ENCODE results near the gene ZNF408. TPM values are rescaled to one million over a fixed set of nuclear protein-coding genes. Genes with fewer than 3 reads are reported as not detected.

The ZNF408 gene
- total RNA-seq, 1 experiment from 2014 or later, result 14.5 TPM

GRCh38 chr11:46675288-46675851, 25.5 kb upstream of the ZNF408 start:
- ChIA-PET POLR2A (interaction anchor here (0.7 to 5.2 kb wide), 18 partner anchors 9 to 758 kb away, joined by 3 to 69 read pairs (median 5); partner anchors contain the start of genes AMBRA1, ARHGAP1, ATG13 and HARBI1), CTCF (interaction anchor here (0.6 to 1.6 kb wide), 4 partner anchors 17 to 213 kb away, joined by 3 to 5 read pairs (median 4); no protein-coding TSS in a partner anchor)
- Mint-ChIP-seq H3K27ac (ENCODE audit: low read depth, unreplicated experiment) (peak overlapping the region; percentile 97), H3K36me3 (ENCODE audit: insufficient read depth, unreplicated experiment) (peaks cover 69% of the 10 kb centered on the region), H3K4me1 (ENCODE audit: insufficient read depth, unreplicated experiment) (peaks cover 14% of the 10 kb centered on the region), H3K9me3 (ENCODE audit: unreplicated experiment) (no peaks in the 10 kb centered on the region), H3K27me3 (ENCODE audit: insufficient read depth, unreplicated experiment) (no peaks in the 10 kb centered on the region), H3K4me3 (ENCODE audit: unreplicated experiment) (no peak overlapping the region)
- DNase-seq (ENCODE audit: unreplicated experiment), result peak; percentile 71
- BruUV-seq (replicated peaks), result no TSS peak
- peak; percentile 10 for TF ChIP-seq CTCF (IDR thresholded peaks at IDR 0.05; ENCODE audit: unreplicated experiment)
- intact Hi-C loops (cut with micrococcal nuclease), result no loop called here

GRCh38 chr11:46675949-46676348, 24.9 kb upstream of the ZNF408 start:
- no peaks in the 10 kb centered on the region for H3K9me3 Mint-ChIP-seq (ENCODE audit: unreplicated experiment)
- ChIA-PET POLR2A (interaction anchor here (0.9 to 5.2 kb wide), 9 partner anchors 8 to 758 kb away, joined by 3 to 69 read pairs (median 8); partner anchors contain the start of genes AMBRA1, ARHGAP1, ATG13 and HARBI1), CTCF (interaction anchor here (0.6 to 1.6 kb wide), 2 partner anchors 16 to 23 kb away, joined by 3 to 5 read pairs; no protein-coding TSS in a partner anchor)
- H3K4me1 Mint-ChIP-seq (ENCODE audit: insufficient read depth, unreplicated experiment), result peaks cover 14% of the 10 kb centered on the region
- BruUV-seq (replicated peaks), result no TSS peak
- no peaks in the 10 kb centered on the region for H3K27me3 Mint-ChIP-seq (ENCODE audit: insufficient read depth, unreplicated experiment)
- intact Hi-C loops (cut with micrococcal nuclease), result no loop called here
- peak overlapping the region; percentile 97 for H3K27ac Mint-ChIP-seq (ENCODE audit: low read depth, unreplicated experiment)
- H3K36me3 Mint-ChIP-seq (ENCODE audit: insufficient read depth, unreplicated experiment), result peaks cover 63% of the 10 kb centered on the region
- no peak overlapping the region for H3K4me3 Mint-ChIP-seq (ENCODE audit: unreplicated experiment)
- no peak for DNase-seq (ENCODE audit: unreplicated experiment)
- no peak for TF ChIP-seq CTCF (IDR thresholded peaks at IDR 0.05; ENCODE audit: unreplicated experiment)

- no peak for DNase-seq (ENCODE audit: unreplicated experiment)
- Mint-ChIP-seq H3K27ac (ENCODE audit: low read depth, unreplicated experiment) (peak overlapping the region; percentile 25), H3K36me3 (ENCODE audit: insufficient read depth, unreplicated experiment) (peaks cover 57% of the 10 kb centered on the region), H3K4me1 (ENCODE audit: insufficient read depth, unreplicated experiment) (peaks cover 14% of the 10 kb centered on the region), H3K9me3 (ENCODE audit: unreplicated experiment) (no peaks in the 10 kb centered on the region), H3K4me3 (ENCODE audit: unreplicated experiment) (no peak overlapping the region), H3K27me3 (ENCODE audit: insufficient read depth, unreplicated experiment) (no peaks in the 10 kb centered on the region)
- CTCF ChIA-PET, result interaction anchor here (0.6 to 1.6 kb wide), 2 partner anchors 15 to 22 kb away, joined by 3 to 5 read pairs; no protein-coding TSS in a partner anchor
- POLR2A ChIA-PET, result interaction anchor here (1.9 to 5.2 kb wide), 3 partner anchors 11 to 83 kb away, joined by 8 to 69 read pairs (median 17); partner anchors contain the start of genes AMBRA1, ATG13 and HARBI1
- TF ChIP-seq CTCF (IDR thresholded peaks at IDR 0.05; ENCODE audit: unreplicated experiment), result no peak
- BruUV-seq (replicated peaks), result no TSS peak
- intact Hi-C loops (cut with micrococcal nuclease), result no loop called here
Observed at GRCh38 chr11:46676436-46677158, 24.2 kb upstream of the ZNF408 start.

- ChIA-PET CTCF (no interaction called here), POLR2A (interaction anchor here (5.2 kb wide), 1 partner anchor 10 kb away, joined by 69 read pairs; no protein-coding TSS in a partner anchor)
- TSS peak; percentile 37 for BruUV-seq (replicated peaks)
- no peak for TF ChIP-seq CTCF (IDR thresholded peaks at IDR 0.05; ENCODE audit: unreplicated experiment)
- H3K4me1 Mint-ChIP-seq (ENCODE audit: insufficient read depth, unreplicated experiment), result peaks cover 14% of the 10 kb centered on the region
- H3K27me3 Mint-ChIP-seq (ENCODE audit: insufficient read depth, unreplicated experiment), result no peaks in the 10 kb centered on the region
- H3K36me3 Mint-ChIP-seq (ENCODE audit: insufficient read depth, unreplicated experiment), result peaks cover 51% of the 10 kb centered on the region
- no peaks in the 10 kb centered on the region for H3K9me3 Mint-ChIP-seq (ENCODE audit: unreplicated experiment)
- intact Hi-C loops (cut with micrococcal nuclease), result no loop called here
- H3K27ac Mint-ChIP-seq (ENCODE audit: low read depth, unreplicated experiment), result peak overlapping the region; percentile 25
- no peak overlapping the region for H3K4me3 Mint-ChIP-seq (ENCODE audit: unreplicated experiment)
- no peak for DNase-seq (ENCODE audit: unreplicated experiment)
Observed at GRCh38 chr11:46677169-46677568, 23.7 kb upstream of the ZNF408 start.
